Peyer's patch (tissue), 4 donors: ENCODE measurements around the gene ZIC5. TPM values are rescaled to one million over a fixed set of nuclear protein-coding genes. Genes with fewer than 3 reads are reported as not detected.

Experiments
- DNase-seq, 3 donors: peaks; one replicate each; pipeline ENCODE4 v3.0.0-alpha.2; 2017 to 2019
- H3K27ac ChIP-seq, 4 donors: fragments of 200-600 bp; sonication (generic); one replicate each; pipeline ENCODE4 v1.5.1; 2016 to 2019
- H3K27me3 ChIP-seq, 2 donors: fragments of 200-600 bp; sonication (generic); one replicate each; pipeline ENCODE4 v1.5.1; 2019
- H3K36me3 ChIP-seq, 3 donors: fragments of 200-600 bp; sonication (generic); one replicate each; pipeline ENCODE4 v1.5.1; 2016 to 2019
- H3K4me1 ChIP-seq, 4 donors: fragments of 200-600 bp; sonication (generic); one replicate each; pipeline ENCODE4 v1.5.1; 2016 to 2019
- H3K4me3 ChIP-seq, 4 donors: fragments of 200-600 bp; sonication (generic); 1 replicate in 3 of 4; 2 replicates in 1 of 4; pipeline ENCODE4 v1.5.1; 2016 to 2019; ENCODE audit warnings: mild to moderate bottlenecking in 1 of 4
- H3K9me3 ChIP-seq, 4 donors: fragments of 200-600 bp; sonication (generic); one replicate each; pipeline ENCODE4 v1.5.1; 2016 to 2019; ENCODE audit warnings: mild to moderate bottlenecking in 1 of 4
- CTCF ChIP-seq, 6 experiments: fragments of 450-650 bp in 4 of 6; fragments of 200-600 bp in 2 of 6; sonication (generic) in 1 of 6; IDR thresholded peaks; one replicate each; pipeline ENCODE4 v1.5.1; 2017 to 2019; ENCODE audit warnings: antibody characterized with exemption in 6 of 6, mild to moderate bottlenecking in 3 of 6, moderate library complexity in 1 of 6
- POLR2A ChIP-seq, 2 donors: fragments of 450-650 bp; IDR thresholded peaks; one replicate each; pipeline ENCODE4 v1.5.1; 2017; ENCODE audit warnings: antibody characterized with exemption in 2 of 2, mild to moderate bottlenecking in 2 of 2, moderate library complexity in 2 of 2
- total RNA-seq, 4 donors: library from RNA; depleted of rRNA; stranded (reverse); fragments of >200 nt; gene quantifications; one replicate each; pipeline ENCODE4 v1.1.0, GENCODE V29; 2016

ZIC5 gene
- total RNA-seq, 4 donors from 2014 or later: not detected

GRCh38 chr13:99973808-99974185, 2.2 kb upstream of the ZIC5 start:
- Histone ChIP-seq H3K27me3 (peaks cover 0 to 87% of the 10 kb centered on the region in 2 donors), H3K9me3 (peaks cover 0 to 14% (median 0%) of the 10 kb centered on the region in 4 donors)

GRCh38 chr13:99973163-99973807, 1.7 kb upstream of the ZIC5 start:
- no peak overlapping the region for H3K27ac ChIP-seq
- peaks cover 0 to 87% of the 10 kb centered on the region in 2 donors for H3K27me3 ChIP-seq
- H3K4me3 ChIP-seq: no peak overlapping the region
- H3K9me3 ChIP-seq: peaks cover 0 to 14% (median 0%) of the 10 kb centered on the region in 4 donors
- peaks cover 5 to 33% (median 12%) of the 10 kb centered on the region in 4 donors for H3K4me1 ChIP-seq
- no peaks in the 10 kb centered on the region for H3K36me3 ChIP-seq
- DNase-seq: no peak
- TF ChIP-seq CTCF (IDR thresholded peaks at IDR 0.05): no peak
- TF ChIP-seq POLR2A (IDR thresholded peaks at IDR 0.05): no peak

More at GRCh38 chr13:99973808-99974185, 2.2 kb upstream of the ZIC5 start:
- TF ChIP-seq POLR2A (IDR thresholded peaks at IDR 0.05): no peak
- no peak for TF ChIP-seq CTCF (IDR thresholded peaks at IDR 0.05)
- H3K4me1 ChIP-seq: peaks cover 5 to 32% (median 8%) of the 10 kb centered on the region in 4 donors
- H3K27ac ChIP-seq: no peak overlapping the region
- no peaks in the 10 kb centered on the region for H3K36me3 ChIP-seq
- no peak overlapping the region for H3K4me3 ChIP-seq
- no peak for DNase-seq

- Histone ChIP-seq H3K4me3 (no peak overlapping the region), H3K4me1 (peaks cover 5 to 37% (median 13%) of the 10 kb centered on the region in 4 donors), H3K27ac (no peak overlapping the region), H3K9me3 (peaks cover 0 to 14% (median 0%) of the 10 kb centered on the region in 4 donors), H3K36me3 (no peaks in the 10 kb centered on the region), H3K27me3 (peaks cover 0 to 88% of the 10 kb centered on the region in 2 donors)
- TF ChIP-seq CTCF (IDR thresholded peaks at IDR 0.05): no peak
- TF ChIP-seq POLR2A (IDR thresholded peaks at IDR 0.05): no peak
- peak in 1 of 3 donors; percentile 15 for DNase-seq
Observed at GRCh38 chr13:99972190-99972731, 694 bp upstream of the ZIC5 start.

GRCh38 chr13:99970651-99971575, 654 bp downstream of the ZIC5 start:
- Histone ChIP-seq H3K27ac (no peak overlapping the region), H3K36me3 (no peaks in the 10 kb centered on the region), H3K27me3 (peaks cover 0 to 79% of the 10 kb centered on the region in 2 donors), H3K4me3 (peak overlapping the region in 3 of 4 donors; percentile 45 to 54 (median 46)), H3K9me3 (peaks cover 0 to 14% (median 0%) of the 10 kb centered on the region in 4 donors), H3K4me1 (peaks cover 5 to 37% (median 13%) of the 10 kb centered on the region in 4 donors)
- DNase-seq: peak in 1 of 3 donors; percentile 37
- TF ChIP-seq POLR2A (IDR thresholded peaks at IDR 0.05) (no peak), CTCF (IDR thresholded peaks at IDR 0.05) (no peak)

GRCh38 chr13:99969919-99970650, 1.5 kb downstream of the ZIC5 start:
- TF ChIP-seq POLR2A (IDR thresholded peaks at IDR 0.05): no peak
- no peak for TF ChIP-seq CTCF (IDR thresholded peaks at IDR 0.05)
- Histone ChIP-seq H3K4me3 (peak overlapping the region in 3 of 4 donors; percentile 45 to 54 (median 46)), H3K27me3 (peaks cover 0 to 77% of the 10 kb centered on the region in 2 donors), H3K27ac (no peak overlapping the region), H3K4me1 (peaks cover 5 to 37% (median 13%) of the 10 kb centered on the region in 4 donors), H3K36me3 (no peaks in the 10 kb centered on the region), H3K9me3 (peaks cover 0 to 8% (median 0%) of the 10 kb centered on the region in 4 donors)
- DNase-seq: peak in 1 of 3 donors; percentile 48
